HepG2 (cell line): Measurements from ENCODE around the gene ANO9. TPM values are rescaled to one million over a fixed set of nuclear protein-coding genes. Genes with fewer than 3 reads are reported as not detected.

Source experiments
- ARNT2 ChIP-seq: sonication (generic); formaldehyde crosslinking; IDR thresholded peaks from 2 replicates; pipeline ENCODE4 v1.8.0; 2022; ENCODE audit warnings: mild to moderate bottlenecking, low read depth, missing genetic modification reagents, moderate library complexity
- ATRX ChIP-seq: sonication (generic); formaldehyde crosslinking; IDR thresholded peaks from 2 replicates; pipeline ENCODE4 v1.4.0; 2020; ENCODE audit warnings: missing genetic modification reagents, borderline replicate concordance
- FOSL2 ChIP-seq: sonication (generic); formaldehyde crosslinking; IDR thresholded peaks from 2 replicates; pipeline ENCODE4 v1.4.0; 2020; ENCODE audit warnings: missing genetic modification reagents
- FOXP1 ChIP-seq, 2 experiments: fragments of 450-650 bp in 1 of 2; IDR thresholded peaks; 2 replicates each; pipeline ENCODE4 v1.6.1; 2017 to 2018; ENCODE audit warnings: antibody characterized with exemption in 1 of 2
- HDAC6 ChIP-seq: fragments of 200-600 bp; sonication (generic); IDR thresholded peaks from 2 replicates; pipeline ENCODE4 v1.7.0; 2017; ENCODE audit warnings: mild to moderate bottlenecking, antibody characterized with exemption, low read length, low read depth
- HNF4G ChIP-seq, 2 experiments: sonication (generic) in 1 of 2; formaldehyde crosslinking in 1 of 2; IDR thresholded peaks; 2 replicates each; pipeline versions ENCODE4 v1.4.0 to v1.6.1; 2011 to 2020; ENCODE audit warnings: borderline replicate concordance in 2 of 2, low read depth in 2 of 2, mild to moderate bottlenecking in 2 of 2, low read length in 1 of 2, missing genetic modification reagents in 1 of 2, moderate library complexity in 1 of 2
- NR1H2 ChIP-seq: sonication (generic); formaldehyde crosslinking; IDR thresholded peaks from 2 replicates; pipeline ENCODE4 v1.8.1; 2022; ENCODE audit warnings: low read depth, missing genetic modification reagents, borderline replicate concordance
- TCF7L2 ChIP-seq: IDR thresholded peaks from 2 replicates; pipeline ENCODE4 v1.6.1; 2011; ENCODE audit warnings: mild to moderate bottlenecking, low read depth, low read length, moderate library complexity
- XBP1 ChIP-seq: sonication (generic); formaldehyde crosslinking; IDR thresholded peaks from 2 replicates; pipeline ENCODE4 v1.5.0; 2020; ENCODE audit warnings: missing genetic modification reagents
- ZNF24 ChIP-seq: fragments of 450-650 bp; IDR thresholded peaks from 2 replicates; pipeline ENCODE4 v1.6.1; 2017; ENCODE audit warnings: antibody characterized with exemption, mild to moderate bottlenecking
- ZNF292 ChIP-seq: sonication (generic); formaldehyde crosslinking; IDR thresholded peaks from 2 replicates; pipeline ENCODE4 v1.8.1; 2022; ENCODE audit warnings: mild to moderate bottlenecking, low read depth, missing genetic modification reagents, borderline replicate concordance
- ZNF44 ChIP-seq: sonication (generic); formaldehyde crosslinking; IDR thresholded peaks from 2 replicates; pipeline ENCODE4 v1.5.1; 2020; ENCODE audit warnings: mild to moderate bottlenecking, missing genetic modification reagents
- ZNF564 ChIP-seq: sonication (generic); formaldehyde crosslinking; IDR thresholded peaks from 2 replicates; pipeline ENCODE4 v1.8.1; 2023; ENCODE audit warnings: mild to moderate bottlenecking, missing genetic modification reagents
- ZNF724P ChIP-seq: sonication (generic); formaldehyde crosslinking; IDR thresholded peaks from 2 replicates; pipeline ENCODE4 v1.8.0; 2022; ENCODE audit warnings: missing genetic modification reagents, borderline replicate concordance
- ZNF747 ChIP-seq: sonication (generic); formaldehyde crosslinking; IDR thresholded peaks from 2 replicates; pipeline ENCODE4 v1.8.1; 2023; ENCODE audit warnings: missing genetic modification reagents, mild to moderate bottlenecking, borderline replicate concordance
- ZNF766 ChIP-seq: sonication (generic); formaldehyde crosslinking; IDR thresholded peaks from 2 replicates; pipeline ENCODE4 v1.5.0; 2020; ENCODE audit warnings: missing genetic modification reagents, borderline replicate concordance
- ZNF792 ChIP-seq: IDR thresholded peaks from 2 replicates; pipeline ENCODE4 v1.6.1; 2016
- ZNF878 ChIP-seq: sonication (generic); formaldehyde crosslinking; IDR thresholded peaks from 2 replicates; pipeline ENCODE4 v1.8.1; 2023; ENCODE audit warnings: mild to moderate bottlenecking, missing genetic modification reagents, moderate library complexity
- ZSCAN22 ChIP-seq: sonication (generic); formaldehyde crosslinking; IDR thresholded peaks from 2 replicates; pipeline ENCODE4 v1.4.0; 2020; ENCODE audit warnings: mild to moderate bottlenecking, missing genetic modification reagents
- ZZZ3 ChIP-seq: sonication (generic); formaldehyde crosslinking; IDR thresholded peaks from 2 replicates; pipeline ENCODE4 v1.4.0; 2020; ENCODE audit warnings: missing genetic modification reagents, mild to moderate bottlenecking, borderline replicate concordance
- polyA plus RNA-seq, 8 experiments: library from polyadenylated mRNA; depleted of rRNA in 3 of 8; stranded (reverse) in 7 of 8; unstranded in 1 of 8; fragments of >200 nt; fragmentation: Illumina TruSeq in 4 of 8; extraction: Trizol in 4 of 8; gene quantifications; 2 replicates each; pipeline versions ENCODE4 v1.2.1 to v1.2.3, GENCODE V29; 2011 to 2016; ENCODE audit warnings: low read depth in 4 of 8, missing spikeins in 1 of 8, mixed read lengths in 1 of 8; ENCODE audit not compliant: insufficient read depth in 1 of 8
- total RNA-seq, 5 experiments: library from RNA; depleted of rRNA; stranded (reverse); fragments of >200 nt; fragmentation: Illumina TruSeq; extraction: Trizol; gene quantifications; 2 replicates each; pipeline ENCODE4 v1.2.3, GENCODE V29; 2016; ENCODE audit warnings: low read depth in 1 of 5
- TF ChIP-seq, protein P1 (sequence below): sonication (generic); formaldehyde crosslinking; IDR thresholded peaks from 2 replicates; pipeline ENCODE4 v1.8.1; 2022; ENCODE audit warnings: mild to moderate bottlenecking, missing genetic modification reagents
- TF ChIP-seq, protein P2 (sequence below): sonication (generic); formaldehyde crosslinking; IDR thresholded peaks from 2 replicates; pipeline ENCODE4 v1.5.1; 2020; ENCODE audit warnings: missing genetic modification reagents, mild to moderate bottlenecking, borderline replicate concordance
- TF ChIP-seq, protein P3 (sequence below), 2 experiments: sonication (generic) in 1 of 2; formaldehyde crosslinking in 1 of 2; IDR thresholded peaks; 2 replicates each; pipeline versions ENCODE4 v1.4.0 to v1.6.1; 2016 to 2020; ENCODE audit warnings: borderline replicate concordance in 1 of 2, low read depth in 1 of 2, mild to moderate bottlenecking in 1 of 2, missing genetic modification reagents in 1 of 2

The ANO9 gene
- total and polyA plus RNA-seq, 2 of the 13 experiments (the other 11 are each of a cell fraction or from before 2014, with no cell fraction given): 8.9 to 14.3 TPM

DNA sequence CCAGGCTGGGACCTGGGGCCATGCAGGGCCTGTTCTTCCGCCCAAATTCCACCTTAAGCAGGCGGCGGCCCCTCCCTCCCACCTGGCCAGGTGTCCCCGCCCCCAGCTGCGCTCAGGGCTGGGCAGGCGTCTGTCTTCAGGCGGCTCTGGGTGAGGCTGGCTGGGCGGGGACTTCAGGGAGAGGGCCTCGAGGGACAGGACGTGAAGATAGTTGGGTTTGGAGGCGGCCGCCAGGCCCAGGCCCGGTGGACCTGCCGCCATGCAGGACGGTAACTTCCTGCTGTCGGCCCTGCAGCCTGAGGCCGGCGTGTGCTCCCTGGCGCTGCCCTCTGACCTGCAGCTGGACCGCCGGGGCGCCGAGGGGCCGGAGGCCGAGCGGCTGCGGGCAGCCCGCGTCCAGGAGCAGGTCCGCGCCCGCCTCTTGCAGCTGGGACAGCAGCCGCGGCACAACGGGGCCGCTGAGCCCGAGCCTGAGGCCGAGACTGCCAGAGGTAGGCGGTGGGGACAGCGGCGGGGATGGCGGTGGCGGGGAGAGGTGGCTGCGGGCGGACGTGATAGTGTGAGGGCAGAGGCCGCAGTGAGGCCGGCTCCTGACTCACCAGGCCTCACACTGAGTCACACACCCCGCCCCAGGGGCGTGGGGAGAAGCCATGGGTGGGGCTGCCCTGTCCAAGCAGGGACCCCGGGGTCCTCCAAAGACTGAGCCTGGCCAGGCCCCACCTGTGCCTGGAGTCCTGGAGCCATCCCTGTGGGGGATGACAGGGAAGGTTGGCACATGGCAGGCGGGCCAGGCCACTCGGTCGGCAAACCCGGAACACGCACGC lies 47.6 kb downstream of the ANO9 start, which contains the start of gene PKP3 (continued):
- TF ChIP-seq HNF4G (IDR thresholded peaks at IDR 0.05; ENCODE audit: borderline replicate concordance, low read depth, low read length): no peak
- TF ChIP-seq HNF4G (CRISPR knock-in tag; IDR thresholded peaks at IDR 0.05; ENCODE audit: borderline replicate concordance, low read depth): no peak; the same call in 1 of the 2 replicates
- no peak; the same call in 1 of the 2 replicates for TF ChIP-seq NR1H2 (CRISPR knock-in tag)
- peak; percentile 16; the same call in 1 of the 2 replicates for TF ChIP-seq ZNF724P (CRISPR knock-in tag)
- TF ChIP-seq XBP1 (CRISPR knock-in tag): no peak
- no peak for TF ChIP-seq ATRX (CRISPR knock-in tag)
- TF ChIP-seq ZNF792 (CRISPR knock-in tag): no peak; the same call in 1 of the 2 replicates
- TF ChIP-seq ZSCAN22: peak; percentile 97
- TF ChIP-seq, protein P1, sequence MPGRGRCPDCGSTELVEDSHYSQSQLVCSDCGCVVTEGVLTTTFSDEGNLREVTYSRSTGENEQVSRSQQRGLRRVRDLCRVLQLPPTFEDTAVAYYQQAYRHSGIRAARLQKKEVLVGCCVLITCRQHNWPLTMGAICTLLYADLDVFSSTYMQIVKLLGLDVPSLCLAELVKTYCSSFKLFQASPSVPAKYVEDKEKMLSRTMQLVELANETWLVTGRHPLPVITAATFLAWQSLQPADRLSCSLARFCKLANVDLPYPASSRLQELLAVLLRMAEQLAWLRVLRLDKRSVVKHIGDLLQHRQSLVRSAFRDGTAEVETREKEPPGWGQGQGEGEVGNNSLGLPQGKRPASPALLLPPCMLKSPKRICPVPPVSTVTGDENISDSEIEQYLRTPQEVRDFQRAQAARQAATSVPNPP: no peak
- TF ChIP-seq, protein P2, sequence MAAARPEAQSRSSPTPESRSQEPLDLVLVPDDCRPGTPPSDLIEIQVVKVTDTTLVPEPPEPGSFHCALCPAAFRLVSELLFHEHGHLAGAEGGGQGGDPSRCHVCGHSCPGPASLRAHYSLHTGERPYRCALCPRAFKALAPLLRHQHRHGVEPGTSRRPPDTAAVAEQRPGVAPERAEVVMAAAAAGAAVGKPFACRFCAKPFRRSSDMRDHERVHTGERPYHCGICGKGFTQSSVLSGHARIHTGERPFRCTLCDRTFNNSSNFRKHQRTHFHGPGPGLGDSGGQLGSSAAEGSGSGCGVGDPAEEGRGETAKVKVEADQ (CRISPR knock-in tag): 0 out of 2 replicates have a peak, but pooled peaks have one; percentile 22
- TF ChIP-seq HDAC6: no peak
- TF ChIP-seq ZNF747 (CRISPR knock-in tag): no peak
- TF ChIP-seq ARNT2 (CRISPR knock-in tag): peak; percentile 71
- no peak for TF ChIP-seq ZNF878
- TF ChIP-seq FOXP1 (IDR thresholded peaks at IDR 0.05): no peak
- TF ChIP-seq FOXP1 (CRISPR knock-in tag; IDR thresholded peaks at IDR 0.05): no peak
- no peak for TF ChIP-seq ZNF24
- TF ChIP-seq TCF7L2: no peak
- TF ChIP-seq, protein P3, sequence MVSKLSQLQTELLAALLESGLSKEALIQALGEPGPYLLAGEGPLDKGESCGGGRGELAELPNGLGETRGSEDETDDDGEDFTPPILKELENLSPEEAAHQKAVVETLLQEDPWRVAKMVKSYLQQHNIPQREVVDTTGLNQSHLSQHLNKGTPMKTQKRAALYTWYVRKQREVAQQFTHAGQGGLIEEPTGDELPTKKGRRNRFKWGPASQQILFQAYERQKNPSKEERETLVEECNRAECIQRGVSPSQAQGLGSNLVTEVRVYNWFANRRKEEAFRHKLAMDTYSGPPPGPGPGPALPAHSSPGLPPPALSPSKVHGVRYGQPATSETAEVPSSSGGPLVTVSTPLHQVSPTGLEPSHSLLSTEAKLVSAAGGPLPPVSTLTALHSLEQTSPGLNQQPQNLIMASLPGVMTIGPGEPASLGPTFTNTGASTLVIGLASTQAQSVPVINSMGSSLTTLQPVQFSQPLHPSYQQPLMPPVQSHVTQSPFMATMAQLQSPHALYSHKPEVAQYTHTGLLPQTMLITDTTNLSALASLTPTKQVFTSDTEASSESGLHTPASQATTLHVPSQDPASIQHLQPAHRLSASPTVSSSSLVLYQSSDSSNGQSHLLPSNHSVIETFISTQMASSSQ (IDR thresholded peaks at IDR 0.05; ENCODE audit: low read depth): no peak
- TF ChIP-seq, protein P3 (CRISPR knock-in tag; IDR thresholded peaks at IDR 0.05; ENCODE audit: borderline replicate concordance): no peak
- no peak for TF ChIP-seq ZNF44
- TF ChIP-seq ZNF564 (CRISPR knock-in tag): no peak
- TF ChIP-seq FOSL2: peak; percentile 84
- no peak for TF ChIP-seq ZNF766 (CRISPR knock-in tag)
- no peak for TF ChIP-seq ZZZ3 (CRISPR knock-in tag)
- TF ChIP-seq ZNF292 (CRISPR knock-in tag): no peak
